Gastroesophageal sphincter (tissue), 4 donors: ENCODE data around the gene DENND2C. TPM values are rescaled to one million over a fixed set of nuclear protein-coding genes. Genes with fewer than 3 reads are reported as not detected.

ENCODE experiments used
- ATAC-seq: fragments of 150-250 bp; one replicate; pipeline ENCODE4 v1.9.1; 2016; ENCODE audit warnings: mild to moderate bottlenecking, moderate library complexity
- H3K27ac ChIP-seq, 4 donors: fragments of 200-600 bp; sonication (generic) in 3 of 4; 1 replicate in 3 of 4; 2 replicates in 1 of 4; pipeline ENCODE4 v1.5.1; 2016 to 2019
- H3K27me3 ChIP-seq: fragments of 200-600 bp; sonication (generic); one replicate; pipeline ENCODE4 v1.5.1; 2019
- H3K36me3 ChIP-seq, 2 donors: fragments of 200-600 bp; sonication (generic); one replicate each; pipeline ENCODE4 v1.5.1; 2019; ENCODE audit warnings: control low read depth in 1 of 2
- H3K4me1 ChIP-seq, 3 donors: fragments of 200-600 bp; sonication (generic); 1 replicate in 2 of 3; 2 replicates in 1 of 3; pipeline ENCODE4 v1.5.1; 2016 to 2019; ENCODE audit warnings: control low read depth in 2 of 3
- H3K4me3 ChIP-seq, 2 donors: fragments of 200-600 bp; sonication (generic); one replicate each; pipeline ENCODE4 v1.5.1; 2019; ENCODE audit warnings: mild to moderate bottlenecking in 1 of 2, moderate library complexity in 1 of 2
- H3K9me3 ChIP-seq, 3 donors: fragments of 200-600 bp; sonication (generic); one replicate each; pipeline ENCODE4 v1.5.1; 2017 to 2019; ENCODE audit warnings: control low read depth in 2 of 3
- CTCF ChIP-seq, 4 experiments: fragments of 200-600 bp in 2 of 4; fragments of 450-650 bp in 2 of 4; sonication (generic) in 1 of 4; IDR thresholded peaks; one replicate each; pipeline ENCODE4 v1.5.1; 2017 to 2019; ENCODE audit warnings: antibody characterized with exemption in 4 of 4, mild to moderate bottlenecking in 2 of 4, moderate library complexity in 2 of 4
- EP300 ChIP-seq: sonication (generic); formaldehyde crosslinking; IDR thresholded peaks from one replicate; pipeline ENCODE4 v1.6.1; 2017; ENCODE audit warnings: antibody characterized with exemption, mild to moderate bottlenecking
- POLR2A ChIP-seq, 2 donors: fragments of 450-650 bp; IDR thresholded peaks; one replicate each; pipeline ENCODE4 v1.6.1; 2017; ENCODE audit warnings: antibody characterized with exemption in 2 of 2, mild to moderate bottlenecking in 2 of 2, moderate library complexity in 1 of 2
- POLR2AphosphoS5 ChIP-seq: sonication (generic); formaldehyde crosslinking; IDR thresholded peaks from one replicate; pipeline ENCODE4 v1.6.1; 2017; ENCODE audit warnings: antibody characterized with exemption
- WGBS, 2 donors: methylation state at CpG; one replicate each; pipeline ENCODE4 v1.1.5; 2018; ENCODE audit warnings: low coverage in 1 of 2; 5-methylcytosine and 5-hydroxymethylcytosine counted together
- total RNA-seq, 4 donors: library from RNA; depleted of rRNA; stranded (reverse); fragments of >200 nt; gene quantifications; one replicate each; pipeline ENCODE4 v1.1.0, GENCODE V29; 2016

Gene DENND2C
- total RNA-seq, 4 donors from 2014 or later = 2.8 to 5.3 (median 2.9) TPM

- WGBS, 2 donors = 67 to 76% methylated on average over 9 of the region's 9 CpGs
- TF ChIP-seq CTCF (IDR thresholded peaks at IDR 0.05) (no peak), EP300 (no peak), POLR2A (IDR thresholded peaks at IDR 0.05) (no peak)
- H3K4me3 ChIP-seq = no peak overlapping the region
- H3K36me3 ChIP-seq = no peaks in the 10 kb centered on the region
- H3K9me3 ChIP-seq = no peaks in the 10 kb centered on the region
- peaks cover 16% of the 10 kb centered on the region for H3K27me3 ChIP-seq
- no peak overlapping the region for H3K27ac ChIP-seq
- H3K4me1 ChIP-seq = no peaks in the 10 kb centered on the region
- ATAC-seq = no peak
Observed at GRCh38 chr1:114694540-114695310, 24.9 kb upstream of the DENND2C start.

- H3K9me3 ChIP-seq = no peaks in the 10 kb centered on the region
- H3K4me3 ChIP-seq = no peak overlapping the region
- H3K27ac ChIP-seq = no peak overlapping the region
- peaks cover 31% of the 10 kb centered on the region for H3K27me3 ChIP-seq
- WGBS, 2 donors = 93 to 100% methylated on average over 3 of the region's 3 CpGs
- no peak for TF ChIP-seq CTCF (IDR thresholded peaks at IDR 0.05)
- no peak for TF ChIP-seq POLR2AphosphoS5
- TF ChIP-seq EP300 = no peak
- TF ChIP-seq POLR2A (IDR thresholded peaks at IDR 0.05) = no peak
- no peaks in the 10 kb centered on the region for H3K36me3 ChIP-seq
- no peak for ATAC-seq
- H3K4me1 ChIP-seq = no peaks in the 10 kb centered on the region
Observed at GRCh38 chr1:114692947-114693346, 23.1 kb upstream of the DENND2C start.

DNA sequence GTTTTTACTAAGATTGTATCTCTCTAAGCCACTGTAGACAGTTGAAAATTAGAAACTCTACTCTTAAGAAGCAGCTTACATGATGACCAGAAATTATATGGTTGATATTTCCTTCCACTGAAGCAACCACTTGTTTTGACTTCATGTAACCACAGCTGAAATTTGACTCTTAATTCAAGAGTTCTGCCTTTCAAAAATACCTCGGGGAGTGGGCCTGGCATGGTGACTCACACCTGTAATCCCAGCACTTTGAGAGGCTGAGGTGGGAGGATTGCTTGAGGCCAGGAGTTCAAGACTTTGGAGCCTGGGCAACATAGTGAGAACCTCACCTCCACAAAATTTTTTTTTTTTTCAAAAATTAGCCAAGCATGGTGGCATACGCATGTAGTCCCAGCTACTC is 21.2 kb upstream of the DENND2C start:
- H3K27me3 ChIP-seq = peaks cover 43% of the 10 kb centered on the region
- no peaks in the 10 kb centered on the region for H3K36me3 ChIP-seq
- H3K4me3 ChIP-seq = no peak overlapping the region
- WGBS, 2 donors = 100% methylated on average over 1 of the region's 2 CpGs; no CpG with 5 or more reads in 1 of the 2 donors
- ATAC-seq = no peak
- H3K27ac ChIP-seq = no peak overlapping the region
- no peak for TF ChIP-seq EP300
- TF ChIP-seq POLR2A (IDR thresholded peaks at IDR 0.05) = no peak
- no peak for TF ChIP-seq POLR2AphosphoS5
- TF ChIP-seq CTCF (IDR thresholded peaks at IDR 0.05) = no peak
- no peaks in the 10 kb centered on the region for H3K9me3 ChIP-seq
- no peaks in the 10 kb centered on the region for H3K4me1 ChIP-seq

- Histone ChIP-seq H3K4me3 (no peak overlapping the region), H3K27ac (no peak overlapping the region), H3K9me3 (no peaks in the 10 kb centered on the region), H3K36me3 (no peaks in the 10 kb centered on the region), H3K4me1 (no peaks in the 10 kb centered on the region), H3K27me3 (peaks cover 43% of the 10 kb centered on the region)
- no peak for ATAC-seq
- no peak for TF ChIP-seq POLR2AphosphoS5
- no peak for TF ChIP-seq POLR2A (IDR thresholded peaks at IDR 0.05)
- no peak for TF ChIP-seq CTCF (IDR thresholded peaks at IDR 0.05)
- 58 to 75% methylated on average over 1 of the region's 1 CpG for WGBS, 2 donors
Observed at GRCh38 chr1:114690148-114690547, 20.3 kb upstream of the DENND2C start.

- Histone ChIP-seq H3K36me3 (no peaks in the 10 kb centered on the region), H3K4me1 (no peaks in the 10 kb centered on the region), H3K9me3 (no peaks in the 10 kb centered on the region), H3K27ac (no peak overlapping the region), H3K4me3 (no peak overlapping the region), H3K27me3 (peaks cover 32% of the 10 kb centered on the region)
- ATAC-seq = no peak
- TF ChIP-seq POLR2AphosphoS5 (no peak), POLR2A (IDR thresholded peaks at IDR 0.05) (no peak), CTCF (IDR thresholded peaks at IDR 0.05) (no peak), EP300 (no peak)
- 83 to 93% methylated on average over 2 to 4 of the region's 4 CpGs for WGBS, 2 donors
Observed at GRCh38 chr1:114688526-114688925, 18.7 kb upstream of the DENND2C start.
